WTC11 (cell line): Measurements from ENCODE around the gene EDC4. TPM values are rescaled to one million over a fixed set of nuclear protein-coding genes. Genes with fewer than 3 reads are reported as not detected.
A peak's percentile ranks its signal among the peaks of the same experiment; 100 is the strongest.

Source experiments
- ATAC-seq: fragments of 200-7000 bp; cut with Tn5 transposase; 2 replicates; pipeline ENCODE4 v1.10.0; 2021; ENCODE audit warnings: mild to moderate bottlenecking, moderate library complexity
- CTCF ChIA-PET: fragments of 300-600 bp; sonication (Branson Sonifier 250); formaldehyde crosslinking; loops from one replicate; lab custom pipeline; 2021; ENCODE audit warnings: antibody characterized with exemption; lab: Charles Lee
- POLR2A ChIA-PET: fragments of 350-600 bp; sonication (Branson Sonifier 250); formaldehyde crosslinking; loops from one replicate; lab custom pipeline; 2021; ENCODE audit warnings: antibody characterized with exemption; lab: Charles Lee
- DNase-seq: peaks from one replicate; pipeline ENCODE4 v3.0.0; 2021; ENCODE audit warnings: low spot score
- H3K27ac Mint-ChIP-seq: 2 replicates; pipeline ENCODE4 v1.8.0; 2021; ENCODE audit warnings: mixed read lengths
- H3K27me3 Mint-ChIP-seq: 2 replicates; pipeline ENCODE4 v1.8.0; 2021; ENCODE audit warnings: low read depth, mild to moderate bottlenecking, moderate library complexity, mixed read lengths
- H3K36me3 Mint-ChIP-seq: 2 replicates; pipeline ENCODE4 v1.8.0; 2021; ENCODE audit warnings: mixed read lengths
- H3K4me1 Mint-ChIP-seq: 2 replicates; pipeline ENCODE4 v1.8.0; 2022; ENCODE audit warnings: mixed read lengths
- H3K4me3 Mint-ChIP-seq: 2 replicates; pipeline ENCODE4 v1.8.0; 2021; ENCODE audit warnings: mild to moderate bottlenecking, moderate library complexity, mixed read lengths
- H3K9me3 Mint-ChIP-seq: 2 replicates; pipeline ENCODE4 v1.8.0; 2021; ENCODE audit warnings: mixed read lengths
- CBFB ChIP-seq: sonication (generic); formaldehyde crosslinking; IDR thresholded peaks from 2 replicates; pipeline ENCODE4 v1.8.1; 2022; ENCODE audit warnings: mild to moderate bottlenecking, low read depth, missing genetic modification reagents
- ELF4 ChIP-seq: sonication (generic); formaldehyde crosslinking; IDR thresholded peaks from 2 replicates; pipeline ENCODE4 v1.8.1; 2022; ENCODE audit warnings: low read depth, mild to moderate bottlenecking, moderate library complexity, missing genetic modification reagents
- EMX1 ChIP-seq: fragments of 250-450 bp; sonication (Bioruptor Pico); IDR thresholded peaks from 2 replicates; pipeline ENCODE4 v1.8.0; 2021; ENCODE audit warnings: mild to moderate bottlenecking
- ERG ChIP-seq: fragments of 250-450 bp; sonication (Bioruptor Pico); IDR thresholded peaks from 2 replicates; pipeline ENCODE4 v1.8.0; 2021; ENCODE audit warnings: mild to moderate bottlenecking
- ESRRA ChIP-seq: sonication (generic); formaldehyde crosslinking; IDR thresholded peaks from 2 replicates; pipeline ENCODE4 v1.8.1; 2022; ENCODE audit warnings: mild to moderate bottlenecking, missing genetic modification reagents, borderline replicate concordance
- ETV6 ChIP-seq: sonication (generic); formaldehyde crosslinking; IDR thresholded peaks from 2 replicates; pipeline ENCODE4 v1.8.1; 2022; ENCODE audit warnings: mild to moderate bottlenecking, missing genetic modification reagents
- GABPB1 ChIP-seq: sonication (generic); formaldehyde crosslinking; IDR thresholded peaks from 2 replicates; pipeline ENCODE4 v1.8.1; 2023; ENCODE audit warnings: mild to moderate bottlenecking, missing genetic modification reagents
- HMGXB4 ChIP-seq: sonication (generic); formaldehyde crosslinking; IDR thresholded peaks from 2 replicates; pipeline ENCODE4 v1.8.1; 2023; ENCODE audit warnings: mild to moderate bottlenecking, moderate library complexity, missing genetic modification reagents
- JUN ChIP-seq: sonication (generic); formaldehyde crosslinking; IDR thresholded peaks from 2 replicates; pipeline ENCODE4 v1.8.0; 2023; ENCODE audit warnings: mild to moderate bottlenecking, missing genetic modification reagents
- RELA ChIP-seq: sonication (generic); formaldehyde crosslinking; IDR thresholded peaks from 2 replicates; pipeline ENCODE4 v1.8.1; 2022; ENCODE audit warnings: missing genetic modification reagents, mild to moderate bottlenecking, borderline replicate concordance
- SMAD3 ChIP-seq: sonication (generic); formaldehyde crosslinking; IDR thresholded peaks from 2 replicates; pipeline ENCODE4 v1.8.0; 2022; ENCODE audit warnings: missing genetic modification reagents, mild to moderate bottlenecking, borderline replicate concordance
- SOX15 ChIP-seq: fragments of 250-450 bp; sonication (Bioruptor Pico); IDR thresholded peaks from 2 replicates; pipeline ENCODE4 v1.9.0; 2021; ENCODE audit warnings: mild to moderate bottlenecking
- USF1 ChIP-seq: sonication (generic); formaldehyde crosslinking; IDR thresholded peaks from 2 replicates; pipeline ENCODE4 v1.8.0; 2022; ENCODE audit warnings: mild to moderate bottlenecking, missing genetic modification reagents
- ZNF396 ChIP-seq: fragments of 250-450 bp; sonication (Bioruptor Pico); IDR thresholded peaks from 2 replicates; pipeline ENCODE4 v1.8.0; 2021; ENCODE audit warnings: mild to moderate bottlenecking, moderate library complexity, borderline replicate concordance
- ZNF416 ChIP-seq: fragments of 250-450 bp; sonication (Bioruptor Pico); IDR thresholded peaks from 2 replicates; pipeline ENCODE4 v1.9.0; 2021; ENCODE audit warnings: mild to moderate bottlenecking, inconsistent platforms
- ZNF423 ChIP-seq: fragments of 250-450 bp; sonication (Bioruptor Pico); IDR thresholded peaks from 2 replicates; pipeline ENCODE4 v2.1.2; 2022; ENCODE audit warnings: mild to moderate bottlenecking, moderate library complexity
- ZNF671 ChIP-seq: fragments of 250-450 bp; sonication (Bioruptor Pico); IDR thresholded peaks from 2 replicates; pipeline ENCODE4 v1.8.0; 2021; ENCODE audit warnings: mild to moderate bottlenecking
- total RNA-seq: library from RNA; stranded (reverse); gene quantifications from 3 replicates; pipeline ENCODE4 v1.2.3, GENCODE V29; 2021
- TF ChIP-seq, protein P1 (sequence below): sonication (generic); formaldehyde crosslinking; IDR thresholded peaks from 2 replicates; pipeline ENCODE4 v1.8.1; 2023; ENCODE audit warnings: mild to moderate bottlenecking, missing genetic modification reagents, moderate library complexity
- TF ChIP-seq, protein P2 (sequence below): fragments of 250-450 bp; sonication (Bioruptor Pico); conservative IDR thresholded peaks from 2 replicates; pipeline ENCODE4 v1.9.0; 2021; ENCODE audit warnings: mild to moderate bottlenecking

Gene EDC4
- total RNA-seq, 1 experiment from 2014 or later = 83.7 TPM

- no peak for TF ChIP-seq ZNF416 (CRISPR knock-in tag)
Observed at GRCh38 chr16:67856927-67857546, 15.8 kb upstream of the EDC4 start (continued).

GRCh38 chr16:67857547-67858233 is 15.2 kb upstream of the EDC4 start:
- H3K36me3 Mint-ChIP-seq = peaks cover 17% of the 10 kb centered on the region
- DNase-seq (peak; percentile 51), ATAC-seq (peak; percentile 93)
- H3K9me3 Mint-ChIP-seq = no peaks in the 10 kb centered on the region
- H3K4me1 Mint-ChIP-seq = peaks cover 34% of the 10 kb centered on the region
- ChIA-PET CTCF (interaction anchor here (2.3 to 3.6 kb wide), 2 partner anchors 26 to 41 kb away, joined by 13 to 18 read pairs; partner anchors contain the start of gene NRN1L), POLR2A (interaction anchor here (0.8 kb wide), 1 partner anchor 11 kb away, joined by 3 read pairs; no protein-coding TSS in a partner anchor)
- 0 out of 2 replicates have a peak, but pooled peaks have one; percentile 46 for TF ChIP-seq GABPB1
- TF ChIP-seq ZNF423 (CRISPR knock-in tag) = no peak
- no peaks in the 10 kb centered on the region for H3K27me3 Mint-ChIP-seq
- H3K27ac Mint-ChIP-seq = peak overlapping the region; percentile 85
- H3K4me3 Mint-ChIP-seq = peak overlapping the region; percentile 24; the same call in 1 of the 2 replicates

GRCh38 chr16:67858500-67858899 is 14.4 kb upstream of the EDC4 start:
- Mint-ChIP-seq H3K27me3 (no peaks in the 10 kb centered on the region), H3K4me1 (peaks cover 39% of the 10 kb centered on the region), H3K36me3 (peaks cover 17% of the 10 kb centered on the region), H3K9me3 (no peaks in the 10 kb centered on the region), H3K27ac (peak overlapping the region; percentile 53), H3K4me3 (no peak overlapping the region)
- ATAC-seq (no peak), DNase-seq (no peak)
- POLR2A ChIA-PET = interaction anchor here (0.8 kb wide), 1 partner anchor 12 kb away, joined by 3 read pairs; no protein-coding TSS in a partner anchor
- CTCF ChIA-PET = interaction anchor here (2.3 to 3.6 kb wide), 2 partner anchors 26 to 42 kb away, joined by 13 to 18 read pairs; partner anchors contain the start of gene NRN1L
- TF ChIP-seq RELA = no peak
- TF ChIP-seq ETV6 (CRISPR knock-in tag) = no peak
- TF ChIP-seq ESRRA (CRISPR knock-in tag) = no peak
- TF ChIP-seq, protein P1, sequence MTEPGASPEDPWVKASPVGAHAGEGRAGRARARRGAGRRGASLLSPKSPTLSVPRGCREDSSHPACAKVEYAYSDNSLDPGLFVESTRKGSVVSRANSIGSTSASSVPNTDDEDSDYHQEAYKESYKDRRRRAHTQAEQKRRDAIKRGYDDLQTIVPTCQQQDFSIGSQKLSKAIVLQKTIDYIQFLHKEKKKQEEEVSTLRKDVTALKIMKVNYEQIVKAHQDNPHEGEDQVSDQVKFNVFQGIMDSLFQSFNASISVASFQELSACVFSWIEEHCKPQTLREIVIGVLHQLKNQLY = no peak
- no peak for TF ChIP-seq USF1
- TF ChIP-seq HMGXB4 (CRISPR knock-in tag) = no peak
- TF ChIP-seq EMX1 (CRISPR knock-in tag) = no peak
- no peak for TF ChIP-seq ZNF671 (CRISPR knock-in tag)
- TF ChIP-seq, protein P2, sequence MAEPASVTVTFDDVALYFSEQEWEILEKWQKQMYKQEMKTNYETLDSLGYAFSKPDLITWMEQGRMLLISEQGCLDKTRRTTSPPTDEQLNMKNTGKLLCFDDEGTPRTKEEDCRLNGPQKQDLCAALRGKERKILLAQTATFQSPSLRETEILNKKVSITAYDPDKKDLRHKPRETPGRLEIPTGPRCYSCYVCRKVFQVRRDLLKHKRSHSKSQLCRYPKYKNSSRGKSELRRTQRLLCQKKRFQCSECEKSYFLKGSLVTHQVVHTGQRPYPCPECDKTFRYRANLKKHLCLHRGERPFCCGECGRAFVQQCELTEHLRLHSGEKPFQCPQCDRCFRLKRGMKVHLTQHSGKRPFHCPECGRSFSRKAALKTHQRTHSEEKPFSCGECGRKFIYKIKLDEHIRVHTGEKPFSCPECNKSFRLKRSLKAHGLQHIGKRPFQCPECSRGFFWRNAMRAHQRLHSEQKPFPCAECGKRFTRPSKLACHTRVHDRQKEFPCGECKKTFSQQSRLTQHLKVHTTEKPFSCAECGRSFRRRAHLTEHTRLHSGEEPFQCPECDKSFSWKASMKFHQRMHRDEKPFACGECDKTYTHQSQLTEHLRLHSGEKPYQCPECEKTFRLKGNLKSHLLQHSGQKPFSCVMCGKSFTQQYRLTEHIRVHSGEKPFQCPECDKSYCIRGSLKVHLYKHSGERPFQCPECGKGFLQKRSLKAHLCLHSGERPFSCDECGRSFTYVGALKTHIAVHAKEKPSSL (CRISPR knock-in tag) = no peak
- TF ChIP-seq SMAD3 (CRISPR knock-in tag) = no peak
- no peak for TF ChIP-seq CBFB (CRISPR knock-in tag)
- TF ChIP-seq ZNF396 (CRISPR knock-in tag) = no peak
- TF ChIP-seq JUN = no peak
- no peak for TF ChIP-seq ELF4 (CRISPR knock-in tag)
- no peak for TF ChIP-seq SOX15 (CRISPR knock-in tag)
- TF ChIP-seq ERG (CRISPR knock-in tag) = no peak
